ENCODE data around the gene PHLDB2.

DNA sequence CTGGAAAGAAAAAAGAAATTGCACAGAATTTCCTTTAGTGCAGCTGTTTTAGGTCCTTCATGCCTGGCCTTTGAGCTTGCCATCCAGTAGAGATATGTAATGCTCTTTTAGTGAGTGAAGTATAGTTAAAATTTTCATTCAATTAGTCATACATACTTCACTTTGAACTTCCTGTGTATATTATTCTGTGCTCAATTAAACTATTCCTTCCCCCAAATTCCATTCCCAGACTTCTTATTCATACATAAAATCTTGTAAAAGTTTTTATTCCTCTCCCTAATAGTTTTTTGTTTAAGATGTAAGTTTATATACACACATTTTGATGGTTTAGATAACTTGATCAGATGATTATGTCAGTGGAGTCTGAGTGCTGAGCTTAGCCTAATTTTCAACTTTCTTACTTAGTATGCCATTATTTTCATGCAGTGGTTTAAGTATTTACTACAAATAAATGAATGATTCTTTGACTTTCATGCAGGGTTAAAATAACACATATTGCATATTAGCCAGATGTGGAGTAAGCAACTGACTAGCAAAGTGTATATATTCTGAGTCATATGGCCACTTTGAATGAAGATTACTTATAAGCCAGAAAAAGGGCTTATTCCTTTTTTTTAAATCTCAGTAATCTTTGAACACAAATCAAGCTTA lies 77.3 kb downstream of the PHLDB2 start:
- TF ChIP-seq CTCF (conservative IDR thresholded peaks at IDR 0.05; ENCODE audit: low read depth, low read length) (no peak), EZH2 (IDR thresholded peaks at IDR 0.05; ENCODE audit: low read length, unreplicated experiment) (no peak)

Data from PC-3 (cell line).